Ovary (tissue), 3 donors: ENCODE measurements around the gene TNFRSF19.

Experiments
- CTCF ChIP-seq, 3 donors: fragments of 450-650 bp in 2 of 3; fragments of 200-600 bp in 1 of 3; IDR thresholded peaks; one replicate each; pipeline versions ENCODE4 v1.5.1 to v1.8.0; 2016 to 2022; ENCODE audit warnings: antibody characterized with exemption in 3 of 3, mild to moderate bottlenecking in 1 of 3
- EP300 ChIP-seq: sonication (generic); formaldehyde crosslinking; IDR thresholded peaks from one replicate; pipeline ENCODE4 v1.6.1; 2017; ENCODE audit warnings: antibody characterized with exemption
- donor health status: DM: no; HTN: no; CAD: no.

DNA sequence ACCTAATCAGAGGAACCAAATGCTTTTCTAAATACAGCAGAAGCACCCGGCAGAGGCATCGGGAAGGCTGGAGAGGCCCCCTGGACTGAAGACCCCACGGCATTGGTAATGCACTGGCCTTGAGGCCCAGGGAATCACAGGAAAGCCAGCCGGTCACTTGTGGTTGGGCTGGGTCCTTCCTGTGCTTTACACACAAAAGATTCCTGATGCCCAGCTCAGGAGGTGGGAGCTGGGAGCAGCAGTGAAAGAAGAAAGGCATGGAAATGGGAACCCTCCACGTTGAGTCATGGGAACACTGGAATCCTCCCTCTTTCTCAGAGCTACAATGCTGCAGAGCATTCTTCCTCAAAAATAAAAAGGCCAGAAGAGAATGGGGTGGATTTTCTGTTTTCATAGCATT is 126.4 kb downstream of the TNFRSF19 start:
- TF ChIP-seq CTCF (IDR thresholded peaks at IDR 0.05) (no peak), EP300 (no peak)
